Hypothalamus (tissue), 51 donors: ENCODE data around the gene ISOC2.

ENCODE experiments used
- DNase-seq, 51 donors: peaks; one replicate each; lab custom pipeline; 2025; lab: John Stamatoyannopoulos, UW

ISOC2 gene

DNA sequence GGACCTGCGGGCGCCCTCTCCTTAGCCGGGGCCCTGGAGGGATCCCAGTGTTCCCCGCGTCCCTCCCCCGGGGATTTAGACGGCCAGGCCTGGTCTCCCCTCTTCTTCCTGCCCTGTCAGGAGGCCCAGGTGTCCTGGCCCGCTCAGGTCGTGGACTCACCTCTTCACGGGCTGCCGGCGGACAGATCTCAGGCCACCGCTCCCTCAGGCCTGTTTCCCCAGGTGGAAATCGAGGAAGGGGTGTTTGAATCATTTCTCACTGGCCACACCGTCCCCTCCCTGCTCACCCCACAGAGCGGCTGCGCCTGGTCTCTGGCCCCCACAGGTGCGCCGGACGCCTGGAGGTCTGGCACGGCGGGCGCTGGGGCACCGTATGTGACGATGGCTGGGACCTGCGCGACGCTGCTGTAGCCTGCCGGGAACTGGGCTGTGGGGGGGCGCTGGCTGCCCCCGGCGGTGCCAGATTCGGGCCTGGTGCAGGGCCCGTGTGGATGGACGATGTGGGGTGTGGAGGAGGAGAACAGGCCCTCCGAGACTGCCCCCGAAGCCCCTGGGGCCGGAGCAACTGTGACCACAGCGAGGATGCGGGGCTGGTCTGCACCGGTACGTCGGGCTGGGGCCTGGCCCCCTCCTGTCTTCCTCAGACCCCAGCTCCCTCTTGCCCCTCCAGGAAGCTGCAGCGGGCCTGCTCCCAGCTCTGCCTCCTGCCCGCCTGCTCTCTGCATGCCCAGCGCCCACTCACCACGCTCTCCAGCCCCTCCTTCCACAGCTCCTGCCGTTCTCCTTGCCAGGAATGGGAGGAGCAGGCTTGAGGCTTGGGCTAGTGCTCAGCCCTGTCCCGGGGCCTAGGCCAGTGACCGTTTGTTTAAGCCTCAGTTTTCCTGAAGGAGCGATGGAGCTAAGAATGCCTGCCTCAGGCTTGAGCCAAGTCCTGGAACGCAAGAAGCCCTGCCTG lies 29.3 kb upstream of the ISOC2 start:
- DNase-seq, result no peak

GRCh38 chr19:55489711-55490477 lies 28.5 kb upstream of the ISOC2 start:
- no peak for DNase-seq

- DNase-seq, result peak in 2 of 51 donors; percentile 8 to 12
Measured at GRCh38 chr19:55488986-55489710, 27.7 kb upstream of the ISOC2 start.

GRCh38 chr19:55487924-55488687 lies 26.7 kb upstream of the ISOC2 start, which contains the start of gene SSC5D:
SSC5D (plus strand) TSS chr19:55488436; CDS start chr19:55488590, 154 bp downstream.
- DNase-seq, result peak in 13 of 51 donors; percentile 5 to 37 (median 20)

DNA sequence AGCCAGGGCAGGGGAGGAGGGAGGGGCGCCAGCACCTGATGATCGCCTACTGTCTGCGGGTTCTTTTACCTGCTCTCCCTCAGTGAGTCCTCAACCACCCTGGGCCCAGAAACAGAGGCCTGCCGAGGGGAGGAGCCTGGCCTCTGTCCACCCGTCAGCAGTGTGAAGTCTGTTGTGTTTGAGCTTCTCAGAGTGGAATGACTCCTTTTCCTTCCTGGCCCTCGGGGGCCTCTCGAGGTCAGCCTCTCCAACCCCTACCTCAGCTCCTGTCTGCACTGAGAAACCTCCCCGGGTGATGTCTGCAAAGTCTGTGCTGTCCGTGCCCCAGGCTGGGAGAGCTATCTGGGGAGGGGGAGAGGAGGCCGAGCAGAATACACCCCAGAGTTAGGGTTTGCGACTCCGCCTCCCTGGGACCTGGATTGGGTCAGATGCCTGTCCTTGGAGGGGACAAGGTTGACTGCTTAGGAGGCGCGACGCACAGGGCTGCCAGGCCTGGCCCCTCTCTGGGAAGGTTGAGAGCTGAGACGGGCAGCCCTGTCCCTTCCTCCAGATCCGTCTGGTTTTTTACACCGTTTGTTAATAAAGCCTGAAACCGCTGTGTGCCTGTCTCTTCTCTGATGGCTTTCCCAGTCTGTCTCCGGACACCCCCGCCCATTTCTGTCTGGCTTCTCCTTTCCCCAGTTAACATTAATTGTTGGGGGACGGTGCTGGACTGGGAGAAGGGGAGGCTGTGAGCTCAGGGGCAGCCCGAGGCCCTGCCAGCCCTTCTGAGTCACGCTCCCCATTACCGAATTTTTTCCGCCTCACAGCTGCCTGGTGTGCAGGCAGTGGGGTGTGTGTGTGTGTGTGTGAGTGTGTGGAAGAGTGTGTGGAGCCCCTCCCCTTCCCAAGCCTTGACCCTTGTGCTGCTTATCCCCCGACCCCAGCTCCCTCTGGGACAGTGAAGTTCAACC lies 25.8 kb upstream of the ISOC2 start:
- peak in 5 of 51 donors; percentile 14 to 40 (median 21) for DNase-seq

GRCh38 chr19:55486043-55486970 lies 24.9 kb upstream of the ISOC2 start:
- no peak for DNase-seq

GRCh38 chr19:55485439-55486011 lies 24.1 kb upstream of the ISOC2 start:
- DNase-seq, result peak in 2 of 51 donors; percentile 23 to 39

DNA sequence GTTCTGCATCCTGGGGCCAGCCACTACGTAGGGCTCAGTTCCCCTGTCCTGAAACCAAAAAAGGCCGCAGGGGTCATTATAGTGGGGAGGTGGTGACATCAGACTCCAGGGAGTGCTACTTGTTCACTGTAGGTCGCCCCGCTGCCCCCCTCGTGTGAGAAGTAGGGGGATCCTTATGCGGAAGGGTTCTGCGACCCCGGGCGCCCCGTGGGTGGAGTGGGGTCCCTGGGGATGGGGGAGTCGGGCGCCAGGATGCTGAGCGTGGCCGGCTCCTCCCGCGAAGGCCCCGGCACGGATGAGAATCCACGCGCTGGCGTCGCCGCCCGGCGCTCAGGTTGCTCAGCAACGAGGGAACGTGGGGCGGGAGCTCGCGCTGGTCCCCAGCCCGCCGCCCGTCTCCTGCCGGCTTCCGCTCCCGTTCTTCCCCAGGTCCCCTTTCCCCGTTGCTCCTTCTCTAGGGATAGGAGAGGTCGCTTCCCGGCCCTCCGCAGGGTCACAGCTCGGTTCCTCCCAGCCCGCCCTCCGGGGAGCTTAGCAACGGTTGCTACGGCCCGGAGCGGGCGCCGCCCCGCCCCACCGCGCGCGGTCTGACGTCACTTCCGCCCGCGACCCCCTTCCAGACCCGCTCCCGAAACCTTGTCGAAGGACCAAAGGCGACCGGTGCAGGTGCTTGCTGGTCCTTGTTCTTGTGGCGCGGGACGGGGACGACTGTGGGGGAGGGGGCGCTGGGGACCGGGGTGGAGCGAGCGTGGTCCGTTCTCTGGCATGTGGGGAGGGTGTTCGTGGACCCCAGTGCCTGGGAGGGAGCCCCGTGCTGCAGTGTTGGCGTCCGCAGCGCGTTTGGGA lies 23.4 kb upstream of the ISOC2 start, which contains the start of gene NAT14:
Gene NAT14, plus strand, starts transcription at position 596 of the 846 bp plus-strand sequence. CDS start 521 bp downstream, outside the sequence.
- DNase-seq, result peak in 38 of 51 donors; percentile 10 to 78 (median 52)

DNA sequence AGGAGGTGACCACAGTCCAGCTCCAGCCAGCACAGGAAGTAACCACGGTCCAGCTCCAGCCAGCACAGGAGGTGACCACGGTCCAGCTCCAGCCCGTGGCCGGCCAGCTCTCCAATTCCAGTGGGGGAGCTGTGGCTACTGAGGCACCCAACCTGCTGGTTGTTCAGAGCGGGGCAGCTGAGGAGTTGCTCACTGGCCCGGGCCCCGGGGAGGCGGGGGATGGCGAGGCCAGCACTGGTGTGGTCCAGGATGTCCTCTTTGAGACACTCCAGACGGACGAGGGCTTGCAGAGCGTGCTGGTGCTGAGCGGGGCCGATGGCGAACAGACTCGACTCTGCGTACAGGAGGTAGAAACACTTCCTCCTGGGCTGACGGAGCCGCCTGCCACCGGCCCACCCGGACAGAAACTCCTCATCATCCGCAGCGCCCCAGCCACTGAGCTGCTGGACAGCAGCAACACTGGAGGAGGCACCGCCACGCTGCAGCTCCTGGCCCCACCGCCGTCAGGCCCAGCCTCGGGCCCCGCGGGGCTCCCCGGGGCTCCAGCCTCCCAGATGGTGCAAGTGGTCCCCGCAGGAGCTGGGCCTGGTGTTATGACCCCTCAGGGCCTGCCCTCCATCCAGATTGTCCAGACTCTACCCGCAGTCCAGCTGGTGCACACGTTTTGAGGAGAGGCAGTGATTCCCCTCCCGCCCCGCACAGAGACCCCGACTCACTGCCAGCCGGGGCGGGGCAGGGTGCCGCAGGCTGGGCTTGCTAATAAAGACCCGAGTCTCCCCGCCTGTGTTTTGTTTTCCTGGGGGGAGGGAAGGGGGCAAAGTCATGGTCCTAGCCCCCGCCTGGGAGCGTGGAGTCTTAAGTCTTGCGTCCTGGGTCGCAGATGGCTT lies 22.5 kb upstream of the ISOC2 start:
- no peak for DNase-seq

DNA sequence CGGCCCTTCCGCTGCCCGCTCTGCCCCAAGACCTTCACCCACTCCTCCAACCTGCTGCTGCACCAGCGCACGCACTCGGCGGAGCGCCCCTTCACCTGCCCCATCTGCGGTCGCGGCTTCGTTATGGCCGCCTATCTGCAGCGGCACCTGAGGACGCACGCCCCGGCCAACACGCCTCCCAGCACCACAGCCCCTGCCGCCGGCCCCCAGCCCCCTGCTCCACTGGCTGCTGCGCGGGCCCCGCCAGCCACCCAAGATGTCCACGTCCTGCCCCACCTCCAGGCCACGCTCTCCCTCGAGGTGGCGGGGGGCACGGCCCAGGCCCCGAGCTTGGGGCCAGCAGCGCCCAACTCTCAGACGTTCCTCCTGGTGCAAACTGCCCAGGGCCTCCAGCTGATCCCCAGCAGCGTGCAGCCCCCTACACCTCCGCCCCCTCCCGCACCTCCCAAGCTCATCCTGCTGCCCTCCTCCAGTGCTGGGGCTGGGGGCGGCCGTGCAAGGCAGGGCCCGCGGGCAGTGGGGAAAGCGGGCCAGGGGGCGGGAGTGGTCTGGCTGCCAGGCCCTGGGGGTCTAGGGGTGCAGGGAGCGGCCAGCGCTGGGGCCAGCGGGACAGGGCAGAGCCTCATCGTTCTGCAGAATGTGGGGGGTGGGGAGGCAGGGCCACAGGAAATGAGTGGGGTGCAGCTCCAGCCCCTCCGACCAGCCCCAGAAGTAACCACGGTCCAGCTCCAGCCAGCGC lies 21.7 kb upstream of the ISOC2 start:
- no peak for DNase-seq

DNA sequence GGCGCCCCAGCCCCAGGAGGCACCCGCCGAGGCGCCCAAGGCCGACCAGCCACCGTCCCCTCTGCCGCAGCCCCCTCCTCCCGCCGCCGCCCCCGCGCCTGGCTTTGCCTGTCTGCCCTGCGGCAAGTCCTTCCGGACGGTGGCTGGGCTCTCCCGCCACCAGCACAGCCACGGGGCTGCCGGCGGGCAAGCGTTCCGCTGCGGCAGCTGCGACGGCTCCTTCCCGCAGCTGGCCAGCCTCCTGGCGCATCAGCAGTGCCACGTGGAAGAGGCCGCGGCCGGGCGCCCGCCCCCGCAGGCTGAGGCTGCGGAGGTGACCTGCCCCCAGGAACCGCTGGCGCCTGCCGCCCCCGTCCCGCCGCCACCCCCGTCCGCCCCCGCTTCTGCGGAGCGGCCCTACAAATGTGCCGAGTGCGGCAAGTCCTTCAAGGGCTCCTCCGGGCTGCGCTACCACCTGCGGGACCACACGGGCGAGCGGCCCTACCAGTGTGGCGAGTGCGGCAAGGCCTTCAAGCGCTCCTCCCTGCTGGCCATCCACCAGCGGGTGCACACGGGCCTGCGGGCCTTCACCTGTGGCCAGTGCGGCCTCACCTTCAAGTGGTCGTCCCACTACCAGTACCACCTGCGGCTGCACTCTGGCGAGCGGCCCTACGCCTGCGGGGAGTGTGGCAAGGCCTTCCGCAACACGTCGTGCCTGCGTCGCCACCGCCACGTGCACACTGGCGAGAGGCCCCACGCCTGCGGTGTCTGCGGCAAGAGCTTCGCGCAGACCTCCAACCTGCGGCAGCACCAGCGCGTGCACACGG lies 20.9 kb upstream of the ISOC2 start:
- no peak for DNase-seq

- DNase-seq, result no peak
Measured at GRCh38 chr19:55481794-55482155, 20.3 kb upstream of the ISOC2 start.

DNA sequence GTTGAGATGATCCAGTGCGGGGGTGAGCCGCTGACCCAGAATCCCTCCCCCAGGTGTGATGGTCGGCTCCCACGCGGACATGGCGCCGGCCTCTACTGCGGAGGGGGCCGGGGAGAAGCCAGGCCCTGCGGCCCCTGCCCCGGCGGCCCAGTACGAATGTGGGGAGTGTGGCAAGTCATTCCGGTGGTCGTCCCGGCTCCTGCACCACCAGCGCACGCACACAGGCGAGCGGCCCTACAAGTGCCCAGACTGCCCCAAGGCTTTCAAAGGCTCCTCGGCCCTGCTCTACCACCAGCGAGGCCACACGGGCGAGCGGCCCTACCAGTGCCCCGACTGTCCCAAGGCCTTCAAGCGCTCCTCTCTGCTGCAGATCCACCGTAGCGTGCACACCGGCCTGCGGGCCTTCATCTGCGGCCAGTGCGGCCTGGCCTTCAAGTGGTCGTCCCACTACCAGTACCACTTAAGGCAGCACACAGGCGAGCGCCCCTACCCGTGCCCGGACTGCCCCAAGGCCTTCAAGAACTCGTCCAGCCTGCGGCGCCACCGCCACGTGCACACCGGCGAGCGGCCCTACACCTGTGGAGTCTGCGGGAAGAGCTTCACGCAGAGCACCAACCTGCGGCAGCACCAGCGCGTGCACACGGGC lies 19.8 kb upstream of the ISOC2 start:
- DNase-seq, result no peak
